Pancreas (tissue), 10 donors: Measurements from ENCODE around the gene CHPT1. TPM values are rescaled to one million over a fixed set of nuclear protein-coding genes. Genes with fewer than 3 reads are reported as not detected.

Experiments
- ATAC-seq, 4 donors: fragments of 200-7000 bp; cut with Tn5 transposase; one replicate each; pipeline versions ENCODE4 v1.8.0 to v1.9.1; 2020; ENCODE audit warnings: mild to moderate bottlenecking in 4 of 4, moderate library complexity in 4 of 4
- DNase-seq, 6 donors: peaks; one replicate each; pipeline ENCODE4 v3.0.0-alpha.2; 2020
- FAIRE-seq: peaks from 2 replicates; lab custom pipeline; 2012; peaks lifted over from hg19 to GRCh38; lab: Jason Lieb, UNC
- H3K27ac ChIP-seq, 4 donors: fragments of 200-600 bp; sonication (generic); 1 replicate in 3 of 4; 2 replicates in 1 of 4; pipeline versions ENCODE4 v1.5.0 to v1.8.0; 2020
- H3K27me3 ChIP-seq, 4 donors: fragments of 200-600 bp; one replicate each; pipeline ENCODE4 v1.8.0; 2021
- H3K36me3 ChIP-seq, 3 donors: fragments of 200-600 bp; sonication (generic) in 1 of 3; one replicate each; pipeline versions ENCODE4 v1.5.0 to v1.8.0; 2020 to 2021
- H3K4me1 ChIP-seq, 3 donors: fragments of 200-600 bp; one replicate each; pipeline ENCODE4 v1.8.0; 2021
- H3K4me3 ChIP-seq, 4 donors: fragments of 200-600 bp; sonication (generic) in 2 of 4; one replicate each; pipeline versions ENCODE4 v1.5.0 to v1.8.0; 2020 to 2021
- H3K9me3 ChIP-seq, 4 donors: fragments of 200-600 bp; one replicate each; pipeline ENCODE4 v1.8.0; 2021
- CTCF ChIP-seq, 4 donors: fragments of 200-600 bp; sonication (generic) in 3 of 4; IDR thresholded peaks; one replicate each; pipeline versions ENCODE4 v1.5.0 to v1.8.0; 2021; ENCODE audit warnings: antibody characterized with exemption in 4 of 4
- WGBS, 2 donors: extraction: QIAGEN DNeasy Blood & Tissue Kit; methylation state at CpG; one replicate each; pipeline ENCODE4 v1.1.7; 2013; 5-methylcytosine and 5-hydroxymethylcytosine counted together
- intact Hi-C, 3 donors: fragments of 100-400 bp; cut with DNase I; formaldehyde crosslinking; loops; one replicate each; pipeline versions ENCODE4 v1.11.1 to v1.14.2; 2022
- polyA plus RNA-seq, 2 donors: library from polyadenylated mRNA; stranded (reverse); fragments of 200-250 nt; gene quantifications; one replicate each; pipeline ENCODE4 v1.2.3, GENCODE V29; 2013
- total RNA-seq, 6 donors: library from RNA; stranded (reverse); fragmentation: NEBNext Ultra II Directional in 4 of 6; extraction: Animal tissue kit (Norgen Biotek cat#: 25700) in 4 of 6; gene quantifications; one replicate each; pipeline versions ENCODE4 v1.2.1 to v1.2.4, GENCODE V29; 2021 to 2023
- donor health status: healthy with polysubstance abuse.
- donor health status: DM: no; HTN: no; CAD: no; lungs with moderate emphysema.
- donor health status: DM: no; HTN: no; CAD: no.
- donor health status: control.
- donor health status: control.
- donor health status: Bipolar disorder and iron deficiency.
- donor health status: DM: yes; HTN: yes; CAD: no.
- donor health status: DM: no; HTN: no; CAD: no.
- donor health status: DM: no; HTN: no; CAD: no.
- donor health status: DM: yes; HTN: yes; CAD: no.

Gene CHPT1
- total and polyA plus RNA-seq, 8 donors, result 10.3 to 27.3 (median 14.2) TPM

- intact Hi-C loops, result no loop called here
- TF ChIP-seq CTCF (IDR thresholded peaks at IDR 0.05), result no peak
- Histone ChIP-seq H3K27me3 (no peaks in the 10 kb centered on the region), H3K36me3 (peaks cover 0 to 6% (median 0%) of the 10 kb centered on the region in 3 donors), H3K4me3 (no peak overlapping the region), H3K9me3 (no peaks in the 10 kb centered on the region), H3K4me1 (peaks cover 0 to 4% (median 0%) of the 10 kb centered on the region in 3 donors), H3K27ac (no peak overlapping the region)
- WGBS, 2 donors, result 43 to 51% methylated on average over 2 of the region's 2 CpGs
- DNase-seq (no peak), ATAC-seq (no peak), FAIRE-seq (no peak)
Measured at GRCh38 chr12:101768781-101769180, 71.3 kb downstream of the CHPT1 start.

GRCh38 chr12:101769865-101770264 lies 72.4 kb downstream of the CHPT1 start:
- TF ChIP-seq CTCF (IDR thresholded peaks at IDR 0.05), result no peak
- Histone ChIP-seq H3K4me3 (no peak overlapping the region), H3K9me3 (no peaks in the 10 kb centered on the region), H3K27ac (no peak overlapping the region), H3K27me3 (no peaks in the 10 kb centered on the region), H3K36me3 (peaks cover 0 to 6% (median 0%) of the 10 kb centered on the region in 3 donors), H3K4me1 (peaks cover 0 to 4% (median 0%) of the 10 kb centered on the region in 3 donors)
- 67 to 69% methylated on average over 5 of the region's 5 CpGs for WGBS, 2 donors
- ATAC-seq (peak; percentile 31 to 52 (median 43)), FAIRE-seq (no peak), DNase-seq (no peak)
- intact Hi-C loops, result no loop called here

GRCh38 chr12:101772012-101772775 lies 74.8 kb downstream of the CHPT1 start:
- H3K27ac ChIP-seq, result no peak overlapping the region
- DNase-seq (no peak), ATAC-seq (no peak), FAIRE-seq (no peak)
- H3K27me3 ChIP-seq, result no peaks in the 10 kb centered on the region
- no peak overlapping the region for H3K4me3 ChIP-seq
- 81 to 88% methylated on average over 5 of the region's 5 CpGs for WGBS, 2 donors
- H3K36me3 ChIP-seq, result peaks cover 0 to 6% (median 0%) of the 10 kb centered on the region in 3 donors
- no peak for TF ChIP-seq CTCF (IDR thresholded peaks at IDR 0.05)
- H3K4me1 ChIP-seq, result peaks cover 0 to 4% (median 0%) of the 10 kb centered on the region in 3 donors
- intact Hi-C loops, result no loop called here
- no peaks in the 10 kb centered on the region for H3K9me3 ChIP-seq

GRCh38 chr12:101773650-101774162 lies 76.3 kb downstream of the CHPT1 start:
- 45 to 51% methylated on average over 2 of the region's 2 CpGs for WGBS, 2 donors
- H3K27me3 ChIP-seq, result no peaks in the 10 kb centered on the region
- H3K4me3 ChIP-seq, result no peak overlapping the region
- FAIRE-seq (peak; percentile 87), DNase-seq (peak in 5 of 6 donors; percentile 33 to 67 (median 44)), ATAC-seq (peak; percentile 79 to 96 (median 94))
- H3K36me3 ChIP-seq, result peaks cover 0 to 6% (median 0%) of the 10 kb centered on the region in 3 donors
- intact Hi-C loops, result no loop called here
- H3K4me1 ChIP-seq, result peaks cover 0 to 1% (median 0%) of the 10 kb centered on the region in 3 donors
- no peaks in the 10 kb centered on the region for H3K9me3 ChIP-seq
- no peak overlapping the region for H3K27ac ChIP-seq
- TF ChIP-seq CTCF (IDR thresholded peaks at IDR 0.05), result peak; percentile 89 to 97 (median 95)

GRCh38 chr12:101775816-101776215 lies 78.4 kb downstream of the CHPT1 start:
- H3K4me1 ChIP-seq, result no peaks in the 10 kb centered on the region
- no peak for ATAC-seq
- intact Hi-C loops, result loop anchor here in 1 of 3 donors (5.0 kb wide), 1 partner anchor 61 kb away; no protein-coding TSS in a partner anchor
- DNase-seq, result no peak
- H3K9me3 ChIP-seq, result no peaks in the 10 kb centered on the region
- 60 to 71% methylated on average over 2 of the region's 2 CpGs for WGBS, 2 donors
- H3K27ac ChIP-seq, result no peak overlapping the region
- no peaks in the 10 kb centered on the region for H3K36me3 ChIP-seq
- no peak overlapping the region for H3K4me3 ChIP-seq
- no peak for TF ChIP-seq CTCF (IDR thresholded peaks at IDR 0.05)
- no peaks in the 10 kb centered on the region for H3K27me3 ChIP-seq
- FAIRE-seq, result no peak
